GM12874 (cell line): ENCODE results near the gene FDXR.

Experiments used
- TF ChIP-seq, protein P1 (sequence below): IDR thresholded peaks from 2 replicates; pipeline ENCODE4 v1.5.1; 2011; ENCODE audit warnings: low read depth, mild to moderate bottlenecking, control low read depth, low read length, moderate library complexity; ENCODE audit not compliant: insufficient read depth

FDXR gene

DNA sequence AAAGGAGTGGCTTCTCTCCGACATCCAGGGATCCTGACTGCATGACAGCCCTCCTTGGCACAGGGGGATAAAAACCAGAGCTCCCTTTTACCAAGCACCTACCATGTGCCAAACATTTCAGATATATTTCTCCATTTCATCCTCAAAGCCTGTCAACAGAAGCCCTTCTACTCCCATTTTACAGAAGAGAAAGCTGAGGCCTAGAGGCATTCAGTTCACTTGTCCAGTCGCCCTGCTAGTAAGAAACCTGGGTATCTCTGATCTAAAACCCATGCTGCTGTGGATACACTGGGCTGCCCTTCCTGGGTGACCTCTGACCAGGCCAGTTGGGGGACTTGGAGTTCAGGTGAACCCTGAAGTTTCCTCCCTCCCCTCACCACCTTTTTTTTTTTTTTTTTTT, 5.9 kb upstream of the FDXR start:
- TF ChIP-seq, protein P1, sequence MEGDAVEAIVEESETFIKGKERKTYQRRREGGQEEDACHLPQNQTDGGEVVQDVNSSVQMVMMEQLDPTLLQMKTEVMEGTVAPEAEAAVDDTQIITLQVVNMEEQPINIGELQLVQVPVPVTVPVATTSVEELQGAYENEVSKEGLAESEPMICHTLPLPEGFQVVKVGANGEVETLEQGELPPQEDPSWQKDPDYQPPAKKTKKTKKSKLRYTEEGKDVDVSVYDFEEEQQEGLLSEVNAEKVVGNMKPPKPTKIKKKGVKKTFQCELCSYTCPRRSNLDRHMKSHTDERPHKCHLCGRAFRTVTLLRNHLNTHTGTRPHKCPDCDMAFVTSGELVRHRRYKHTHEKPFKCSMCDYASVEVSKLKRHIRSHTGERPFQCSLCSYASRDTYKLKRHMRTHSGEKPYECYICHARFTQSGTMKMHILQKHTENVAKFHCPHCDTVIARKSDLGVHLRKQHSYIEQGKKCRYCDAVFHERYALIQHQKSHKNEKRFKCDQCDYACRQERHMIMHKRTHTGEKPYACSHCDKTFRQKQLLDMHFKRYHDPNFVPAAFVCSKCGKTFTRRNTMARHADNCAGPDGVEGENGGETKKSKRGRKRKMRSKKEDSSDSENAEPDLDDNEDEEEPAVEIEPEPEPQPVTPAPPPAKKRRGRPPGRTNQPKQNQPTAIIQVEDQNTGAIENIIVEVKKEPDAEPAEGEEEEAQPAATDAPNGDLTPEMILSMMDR = no peak

GRCh38 chr17:74877592-74878548, 5.1 kb upstream of the FDXR start:
- TF ChIP-seq, protein P1 = no peak

DNA sequence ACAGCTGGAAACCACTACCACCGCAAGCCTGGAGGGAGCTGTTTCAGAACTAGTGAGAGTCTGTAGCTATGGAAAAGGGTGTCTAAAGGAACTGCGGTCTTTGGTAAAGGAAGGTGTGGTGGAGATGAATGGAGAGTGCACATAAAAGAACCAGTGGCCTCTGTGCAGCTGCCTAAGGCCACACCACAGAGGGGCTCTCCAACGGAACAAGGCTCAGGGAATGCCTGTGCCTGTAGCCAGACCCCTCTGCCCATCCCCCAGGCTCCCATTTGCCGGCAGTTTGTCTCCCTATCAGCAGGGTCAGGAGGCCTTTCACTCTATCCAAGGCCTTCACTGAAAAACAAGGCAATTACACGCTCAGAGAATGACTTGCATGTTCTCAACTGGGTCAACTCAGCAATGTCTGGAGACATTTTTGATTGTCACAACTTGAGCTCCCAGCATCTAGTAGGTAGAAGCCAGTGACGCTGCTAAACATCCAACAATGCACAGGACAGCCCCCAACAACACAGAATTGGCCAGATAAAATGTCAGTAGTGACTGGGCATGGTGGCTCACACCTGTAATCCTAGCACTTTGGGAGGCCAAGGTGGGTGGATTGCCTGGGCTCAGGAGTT, 3.3 kb upstream of the FDXR start:
- TF ChIP-seq, protein P1 = no peak

GRCh38 chr17:74875155-74875976, 2.6 kb upstream of the FDXR start:
- TF ChIP-seq, protein P1 = no peak

DNA sequence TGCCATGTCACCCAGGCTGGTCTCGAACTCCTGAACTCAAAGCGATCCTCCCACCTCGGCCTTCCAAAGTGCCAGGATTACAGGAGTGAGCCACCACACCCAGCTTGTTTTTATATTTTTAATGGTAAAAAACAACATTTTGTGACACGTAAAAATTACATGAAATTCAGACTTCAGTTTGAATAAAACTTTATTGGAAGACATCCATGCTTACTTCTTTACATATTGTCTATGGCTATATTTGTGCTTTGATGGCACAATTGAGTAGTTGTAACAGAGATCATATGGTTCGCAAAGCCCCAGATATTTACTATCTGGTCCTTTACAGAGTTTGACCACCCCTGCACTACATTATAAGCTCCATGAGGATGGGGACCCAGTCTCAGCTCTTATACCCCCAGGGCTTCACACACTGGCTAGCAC, 1.8 kb upstream of the FDXR start:
- TF ChIP-seq, protein P1 = no peak

DNA sequence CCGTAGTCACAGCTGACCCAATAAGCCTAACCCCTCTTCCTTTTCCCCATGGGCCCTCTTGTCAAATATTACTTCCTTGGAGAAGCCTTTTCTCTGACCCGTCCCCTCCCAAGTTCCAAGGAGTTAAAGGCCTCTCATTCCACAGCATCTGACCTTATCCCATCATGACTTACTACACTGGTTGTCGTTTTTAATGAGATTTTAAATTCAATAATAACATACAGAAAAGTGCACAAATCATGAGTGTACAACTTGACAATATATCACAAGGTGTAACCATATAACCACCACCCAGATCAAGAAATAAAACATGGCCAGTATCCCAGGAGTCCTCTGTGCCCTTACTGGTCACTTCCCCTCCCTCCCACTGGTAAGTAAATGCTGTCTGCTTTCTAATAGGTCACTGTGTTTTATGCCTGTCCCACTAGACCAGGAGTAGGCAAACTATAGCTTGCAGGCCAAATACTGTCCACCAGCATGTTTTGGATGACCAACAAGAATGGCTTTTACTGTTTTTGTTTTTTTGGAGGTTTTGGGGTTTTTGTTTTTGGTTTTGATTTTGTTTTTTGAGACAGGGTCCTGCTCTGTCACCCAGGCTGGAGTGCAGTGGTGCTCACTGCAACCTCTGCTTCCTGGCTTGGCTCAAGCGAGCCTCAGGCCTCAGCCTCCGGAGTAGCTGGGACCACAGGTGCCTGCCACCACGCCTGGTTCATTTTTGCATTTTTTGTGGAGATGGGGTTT, 1.2 kb upstream of the FDXR start:
- TF ChIP-seq, protein P1 = no peak
